DMS79 (cell line): ENCODE results near the gene EIF3D.

Source experiments
- DNase-seq: peaks from one replicate; lab custom pipeline; 2025; lab: John Stamatoyannopoulos, UW

EIF3D gene

DNA sequence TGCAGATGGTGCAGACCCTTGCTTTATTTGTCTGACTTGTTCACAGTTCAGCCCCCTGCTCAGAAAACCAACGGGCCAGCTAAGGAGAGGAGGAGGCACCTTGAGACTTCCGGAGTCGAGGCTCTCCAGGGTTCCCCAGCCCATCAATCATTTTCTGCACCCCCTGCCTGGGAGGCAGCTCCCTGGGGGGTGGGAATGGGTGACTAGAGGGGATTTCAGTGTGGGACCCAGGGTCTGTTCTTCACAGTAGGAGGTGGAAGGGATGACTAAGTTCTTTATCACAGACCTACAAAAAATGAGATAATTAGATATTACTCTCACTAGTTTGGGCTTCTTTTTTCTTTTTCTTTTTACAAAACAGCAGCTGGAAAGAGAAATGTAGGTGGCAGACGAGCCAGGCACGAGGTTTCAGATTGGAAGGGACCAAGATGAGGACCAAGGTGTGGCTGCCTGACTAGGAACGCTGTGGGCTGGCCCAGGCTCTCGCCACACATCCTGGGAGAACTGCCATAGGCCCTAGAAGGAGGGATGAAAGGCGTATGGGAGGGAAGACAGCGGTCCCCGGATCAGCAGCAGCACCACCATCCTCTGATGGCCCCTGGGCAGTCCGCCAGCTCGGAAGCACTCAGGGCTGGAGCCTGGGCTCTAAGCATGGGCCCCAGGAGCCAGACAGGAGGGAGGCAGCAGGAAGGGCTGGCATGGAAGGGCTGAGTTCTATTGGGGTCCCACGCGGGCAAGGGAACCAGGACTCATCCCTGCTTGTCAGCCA lies 61.7 kb downstream of the EIF3D start:
- peak; percentile 47 for DNase-seq

DNA sequence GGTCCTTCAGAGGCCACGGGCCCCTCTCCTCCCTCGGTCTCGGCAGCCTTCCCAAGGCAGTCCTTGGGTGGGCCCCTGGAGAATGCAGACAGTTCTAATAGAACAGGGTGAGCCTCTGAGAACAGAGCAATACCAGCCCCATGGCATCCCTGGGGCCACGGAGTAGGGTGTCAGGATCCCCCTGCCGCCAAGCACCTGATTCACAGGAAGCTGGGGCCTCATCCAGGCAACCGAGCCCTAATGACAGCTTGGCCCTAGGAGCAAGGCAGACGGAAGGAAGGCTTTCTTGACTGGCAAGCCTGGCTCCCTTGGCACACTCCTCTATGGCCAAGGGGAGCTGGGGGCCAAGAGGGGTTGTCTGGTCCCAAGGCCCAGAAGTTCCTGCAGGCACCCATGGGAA lies 62.7 kb downstream of the EIF3D start:
- no peak for DNase-seq

DNA sequence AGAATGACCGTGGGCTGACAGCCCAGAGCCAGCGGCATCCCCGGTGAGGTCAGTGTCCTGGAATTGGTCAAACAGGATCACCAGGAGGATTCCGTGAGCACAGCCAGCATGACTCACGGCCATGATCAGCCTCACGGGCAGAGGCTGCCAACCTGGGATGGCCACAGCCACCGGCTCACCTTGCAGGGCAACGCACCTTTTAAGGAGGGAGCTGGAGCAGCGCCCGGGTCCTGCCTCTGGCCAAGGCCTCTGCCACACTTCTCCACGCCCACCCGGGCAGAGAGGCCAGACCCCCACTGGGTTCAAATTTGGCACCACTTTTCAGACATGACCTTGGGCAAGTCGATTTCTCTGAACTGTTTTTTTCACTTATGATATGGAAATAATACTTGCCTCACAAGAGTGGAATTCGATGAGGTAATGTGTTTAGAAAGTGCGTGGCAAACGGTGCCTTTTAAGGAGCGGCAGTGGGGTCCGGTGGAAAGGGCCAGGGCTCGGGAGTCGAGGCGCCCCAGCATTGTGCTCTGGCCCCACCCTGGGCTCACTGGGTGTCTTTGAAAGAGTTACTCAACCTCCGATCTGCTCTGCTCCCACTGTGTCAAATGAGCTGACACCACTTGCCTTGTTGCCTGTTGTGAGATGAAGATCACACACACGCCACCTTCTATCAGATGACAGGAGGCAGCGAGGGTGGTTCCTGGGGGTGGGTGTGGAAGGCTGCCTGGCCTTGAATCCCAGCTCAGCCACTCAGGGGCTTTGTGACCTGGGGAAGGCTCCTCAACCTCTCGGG lies 63.5 kb downstream of the EIF3D start:
- no peak for DNase-seq

DNA sequence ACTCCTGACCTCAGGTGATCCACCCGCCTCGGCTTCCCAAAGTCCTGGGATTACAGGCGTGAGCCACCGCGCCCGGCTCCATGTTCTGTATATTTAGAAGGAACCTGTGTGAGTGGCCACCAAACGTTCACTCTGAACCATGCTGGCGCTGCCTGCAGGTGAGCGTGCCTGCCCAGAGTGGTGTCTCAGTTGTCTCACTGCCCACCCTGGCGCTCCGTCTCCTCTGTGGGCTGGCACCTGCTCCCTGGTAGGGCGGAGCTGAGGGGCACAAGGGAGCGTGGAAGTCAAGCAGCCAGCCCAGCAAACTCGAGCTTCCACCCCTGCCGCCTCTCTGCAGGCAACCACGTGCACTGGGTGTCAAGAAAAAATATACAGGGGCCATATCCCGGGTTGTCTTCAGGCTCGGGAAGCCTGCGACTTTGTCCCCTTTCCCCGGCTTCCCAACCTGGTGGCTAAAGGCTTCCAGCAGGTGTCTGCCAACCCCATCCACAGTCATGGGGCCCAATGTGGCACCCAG lies 64.2 kb downstream of the EIF3D start:
- no peak for DNase-seq

DNA sequence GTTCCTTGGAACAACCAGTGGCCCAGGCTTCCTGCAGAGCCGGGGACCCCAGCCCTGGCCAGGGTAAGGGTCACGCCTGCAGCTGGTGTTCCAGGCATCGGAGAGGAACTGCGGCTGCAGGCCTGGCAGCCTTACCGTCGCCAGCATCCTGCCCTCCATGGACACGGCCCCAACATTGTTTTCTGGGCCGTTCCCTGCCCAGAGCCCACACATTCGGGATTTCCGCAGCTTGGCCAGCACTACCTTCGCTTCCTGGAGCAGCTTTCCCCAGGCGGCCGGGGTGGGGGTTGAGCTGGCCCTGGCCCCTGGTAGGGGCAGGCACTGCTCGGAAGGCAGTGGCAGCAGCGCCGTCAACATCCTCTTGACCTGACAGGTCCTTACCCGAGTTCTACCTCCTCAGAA lies 65.2 kb downstream of the EIF3D start:
- no peak for DNase-seq

DNA sequence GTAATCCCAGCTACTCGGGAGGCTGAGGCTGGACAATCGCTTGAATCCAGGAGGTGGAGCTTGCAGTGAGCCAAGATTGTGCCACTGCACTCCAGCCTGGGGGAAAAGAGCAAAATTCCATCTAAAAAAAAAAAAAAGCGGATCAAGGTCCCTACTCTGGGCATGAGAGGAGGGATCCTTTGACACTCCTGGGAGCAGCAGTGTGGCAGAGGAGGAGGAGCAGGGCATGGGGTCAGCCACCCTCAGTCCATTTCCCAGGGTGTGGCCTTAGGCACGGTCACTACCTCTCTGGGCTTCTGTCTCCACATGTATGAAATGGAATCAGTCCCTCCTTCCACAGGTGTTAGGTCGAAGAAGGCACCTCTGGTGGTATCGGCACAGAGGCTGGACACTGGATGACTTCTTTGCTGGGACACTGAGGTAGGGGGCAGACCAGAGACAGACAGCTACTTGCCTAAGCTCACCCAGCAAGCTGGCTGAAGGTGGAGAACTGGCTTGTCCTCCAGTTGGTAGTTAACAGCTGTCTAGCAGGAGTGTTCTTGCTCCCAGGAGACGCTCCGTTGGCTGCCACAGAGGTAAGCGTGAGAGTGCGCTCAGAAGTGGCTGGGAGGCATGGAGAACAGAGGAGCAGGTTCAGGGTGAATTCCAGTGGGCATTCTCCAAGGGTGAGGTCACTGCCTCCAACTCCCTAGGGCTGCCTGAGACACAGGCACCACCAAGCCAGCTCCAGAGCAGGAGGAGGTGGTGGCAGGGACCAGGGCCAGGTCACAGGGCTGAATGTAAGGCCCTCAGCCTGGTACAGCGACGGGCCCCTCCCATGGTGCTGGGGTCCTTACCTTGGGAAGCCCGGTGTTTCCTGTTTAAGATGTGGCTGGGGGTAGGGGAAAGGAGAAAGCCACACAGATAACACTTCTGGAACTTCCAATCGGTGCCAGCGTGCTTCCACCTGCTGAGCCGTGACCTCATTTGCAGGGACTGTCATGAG lies 67.0 kb downstream of the EIF3D start:
- DNase-seq, result peak; percentile 84
